OCI-LY1 (cell line): ENCODE data around the gene UNC93B1.

ENCODE experiments used
- H2AFZ ChIP-seq: fragments of 200-600 bp; sonication (generic), shearing (Covaris generic); 2 replicates; pipeline ENCODE4 v1.6.0; 2014; ENCODE audit warnings: antibody characterized with exemption, mild to moderate bottlenecking, low read length
- H3F3A ChIP-seq: fragments of 200-600 bp; sonication (generic), shearing (Covaris generic); 2 replicates; pipeline ENCODE4 v1.6.0; 2014; ENCODE audit warnings: mild to moderate bottlenecking, antibody characterized with exemption, low read length, moderate library complexity; ENCODE audit not compliant: insufficient read depth
- H3K27ac ChIP-seq: fragments of 200-600 bp; sonication (generic); 2 replicates; pipeline ENCODE4 v1.5.1; 2014; ENCODE audit warnings: low read length, mixed run types, mild to moderate bottlenecking, low read depth; ENCODE audit not compliant: poor library complexity, severe bottlenecking
- H3K27me3 ChIP-seq: fragments of 200-600 bp; sonication (generic); 2 replicates; pipeline ENCODE4 v1.6.0; 2014; ENCODE audit warnings: antibody characterized with exemption, mild to moderate bottlenecking, low read length, moderate library complexity; ENCODE audit not compliant: insufficient read depth
- H3K36me3 ChIP-seq: fragments of 200-600 bp; sonication (generic); 2 replicates; pipeline ENCODE4 v1.6.1; 2014; ENCODE audit warnings: mild to moderate bottlenecking, antibody characterized with exemption, low read length, moderate library complexity, mixed read lengths; ENCODE audit not compliant: insufficient read depth
- H3K4me1 ChIP-seq: fragments of 200-600 bp; sonication (generic); 2 replicates; pipeline ENCODE4 v1.5.1; 2014; ENCODE audit warnings: mild to moderate bottlenecking, low read length, moderate library complexity; ENCODE audit not compliant: insufficient read depth, severe bottlenecking
- H3K4me2 ChIP-seq: fragments of 200-600 bp; sonication (generic), shearing (Covaris generic); 2 replicates; pipeline ENCODE4 v1.6.1; 2014; ENCODE audit warnings: low read length
- H3K4me3 ChIP-seq: fragments of 200-600 bp; sonication (generic); 2 replicates; pipeline ENCODE4 v1.5.1; 2014; ENCODE audit warnings: low read length, low read depth, mild to moderate bottlenecking, mixed read lengths; ENCODE audit not compliant: poor library complexity, severe bottlenecking
- H3K79me2 ChIP-seq: fragments of 200-600 bp; shearing (Covaris generic); 2 replicates; pipeline ENCODE4 v1.6.1; 2016; ENCODE audit warnings: mixed run types, low read length, mixed read lengths; ENCODE audit not compliant: insufficient read depth
- H3K9ac ChIP-seq: fragments of 200-600 bp; sonication (generic), shearing (Covaris generic); 2 replicates; pipeline ENCODE4 v1.6.1; 2014; ENCODE audit warnings: mild to moderate bottlenecking, low read length, mixed read lengths
- H3K9me2 ChIP-seq: fragments of 200-600 bp; sonication (generic), shearing (Covaris generic); 2 replicates; pipeline ENCODE4 v1.6.1; 2014; ENCODE audit warnings: low read depth, mild to moderate bottlenecking, low read length, mixed read lengths
- H3K9me3 ChIP-seq: fragments of 200-600 bp; shearing (Covaris generic); 2 replicates; pipeline ENCODE4 v1.6.1; 2014; ENCODE audit warnings: low read length, mixed read lengths
- H4K20me1 ChIP-seq: fragments of 200-600 bp; sonication (generic), shearing (Covaris generic); 2 replicates; pipeline ENCODE4 v1.6.0; 2016; ENCODE audit warnings: mild to moderate bottlenecking, low read length; ENCODE audit not compliant: insufficient read depth
- EZH2 ChIP-seq: fragments of 200-600 bp; sonication (generic), shearing (Covaris generic); IDR thresholded peaks from 2 replicates; pipeline ENCODE4 v1.8.0; 2017; ENCODE audit warnings: borderline replicate concordance, mixed run types, mild to moderate bottlenecking, antibody characterized with exemption, low read length, moderate library complexity, mixed read lengths
- TF ChIP-seq, protein P1 (sequence below): fragments of 200-600 bp; sonication (generic), shearing (Covaris generic); IDR thresholded peaks from 2 replicates; pipeline ENCODE4 v1.5.1; 2017; ENCODE audit warnings: mild to moderate bottlenecking, antibody characterized with exemption, low read length, moderate library complexity, mixed read lengths

The UNC93B1 gene

DNA sequence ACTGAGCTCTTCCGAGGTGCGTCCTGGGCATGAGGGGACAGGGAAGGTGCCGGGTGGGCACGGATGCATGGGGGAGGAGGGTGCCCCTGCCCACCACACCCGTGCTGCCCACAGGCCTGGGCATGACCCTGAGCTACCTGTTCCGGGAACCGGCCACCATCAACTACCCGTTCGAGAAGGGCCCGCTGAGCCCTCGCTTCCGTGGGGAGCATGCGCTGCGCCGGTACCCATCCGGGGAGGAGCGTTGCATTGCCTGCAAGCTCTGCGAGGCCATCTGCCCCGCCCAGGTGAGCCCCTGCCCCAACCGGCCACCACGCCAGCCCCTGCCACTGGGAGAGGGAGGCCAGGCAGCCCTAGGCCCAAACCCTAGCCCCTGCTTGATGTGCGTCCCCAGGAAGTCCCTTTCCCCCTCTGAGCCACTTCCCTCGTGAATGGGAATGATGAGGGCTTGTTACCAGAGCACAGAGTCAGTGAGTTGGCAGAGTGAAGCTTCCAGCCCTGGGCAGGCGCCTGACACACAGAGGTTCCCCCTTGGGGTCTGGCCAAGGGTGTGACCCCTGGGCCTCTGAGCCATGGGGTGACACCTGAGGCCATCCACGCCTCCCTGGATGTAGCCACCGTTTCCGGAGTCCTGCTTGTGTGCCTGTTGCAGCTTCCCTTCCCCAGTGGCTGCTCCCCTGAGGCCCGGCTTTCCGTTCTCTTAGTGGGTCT, 29.3 kb upstream of the UNC93B1 start:
- Histone ChIP-seq H2AFZ (no peak overlapping the region), H3K9ac (no peak overlapping the region), H3K36me3 (peaks cover 24% of the 10 kb centered on the region; the same call in 1 of the 2 replicates), H3K9me3 (no peaks in the 10 kb centered on the region), H3K4me1 (peaks cover 25% of the 10 kb centered on the region), H3K27ac (no peak overlapping the region), H4K20me1 (no peaks in the 10 kb centered on the region), H3K79me2 (no peaks in the 10 kb centered on the region), H3K4me2 (no peak overlapping the region), H3K9me2 (no peaks in the 10 kb centered on the region), H3F3A (no peaks in the 10 kb centered on the region), H3K4me3 (no peak overlapping the region), H3K27me3 (no peaks in the 10 kb centered on the region)
- TF ChIP-seq, protein P1, sequence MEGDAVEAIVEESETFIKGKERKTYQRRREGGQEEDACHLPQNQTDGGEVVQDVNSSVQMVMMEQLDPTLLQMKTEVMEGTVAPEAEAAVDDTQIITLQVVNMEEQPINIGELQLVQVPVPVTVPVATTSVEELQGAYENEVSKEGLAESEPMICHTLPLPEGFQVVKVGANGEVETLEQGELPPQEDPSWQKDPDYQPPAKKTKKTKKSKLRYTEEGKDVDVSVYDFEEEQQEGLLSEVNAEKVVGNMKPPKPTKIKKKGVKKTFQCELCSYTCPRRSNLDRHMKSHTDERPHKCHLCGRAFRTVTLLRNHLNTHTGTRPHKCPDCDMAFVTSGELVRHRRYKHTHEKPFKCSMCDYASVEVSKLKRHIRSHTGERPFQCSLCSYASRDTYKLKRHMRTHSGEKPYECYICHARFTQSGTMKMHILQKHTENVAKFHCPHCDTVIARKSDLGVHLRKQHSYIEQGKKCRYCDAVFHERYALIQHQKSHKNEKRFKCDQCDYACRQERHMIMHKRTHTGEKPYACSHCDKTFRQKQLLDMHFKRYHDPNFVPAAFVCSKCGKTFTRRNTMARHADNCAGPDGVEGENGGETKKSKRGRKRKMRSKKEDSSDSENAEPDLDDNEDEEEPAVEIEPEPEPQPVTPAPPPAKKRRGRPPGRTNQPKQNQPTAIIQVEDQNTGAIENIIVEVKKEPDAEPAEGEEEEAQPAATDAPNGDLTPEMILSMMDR = no peak
- TF ChIP-seq EZH2 = no peak

DNA sequence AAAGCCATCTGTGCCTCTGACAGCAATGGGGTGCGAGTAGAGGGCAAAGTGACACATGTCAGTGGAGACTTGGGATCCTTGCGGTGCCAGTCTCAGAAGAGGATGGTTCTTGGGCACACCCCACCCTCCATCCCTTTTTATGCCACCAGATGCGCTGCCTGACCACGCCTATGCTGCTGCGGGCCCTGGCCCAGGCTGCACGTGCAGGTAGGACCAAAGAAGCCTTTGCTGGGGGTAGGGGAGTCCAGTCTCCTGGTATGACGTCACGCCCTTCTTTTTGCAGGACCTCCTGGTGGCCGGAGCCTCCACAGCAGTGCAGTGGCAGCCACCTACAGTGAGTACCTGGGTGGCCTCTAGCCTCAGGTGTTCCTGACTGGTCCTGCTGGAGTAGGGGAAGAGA, 28.1 kb upstream of the UNC93B1 start:
- Histone ChIP-seq H3K79me2 (no peaks in the 10 kb centered on the region), H3K27me3 (no peaks in the 10 kb centered on the region), H3K4me3 (peak overlapping the region; percentile 85), H3K4me2 (peak overlapping the region; percentile 94), H3K36me3 (peaks cover 24% of the 10 kb centered on the region; the same call in 1 of the 2 replicates), H3K4me1 (peaks cover 23% of the 10 kb centered on the region), H2AFZ (no peak overlapping the region), H3K9ac (peak overlapping the region; percentile 98; the same call in 1 of the 2 replicates), H3K9me3 (no peaks in the 10 kb centered on the region), H3F3A (no peaks in the 10 kb centered on the region), H3K9me2 (no peaks in the 10 kb centered on the region), H3K27ac (no peak overlapping the region), H4K20me1 (no peaks in the 10 kb centered on the region)
- TF ChIP-seq EZH2 = no peak
- TF ChIP-seq, protein P1 = no peak

DNA sequence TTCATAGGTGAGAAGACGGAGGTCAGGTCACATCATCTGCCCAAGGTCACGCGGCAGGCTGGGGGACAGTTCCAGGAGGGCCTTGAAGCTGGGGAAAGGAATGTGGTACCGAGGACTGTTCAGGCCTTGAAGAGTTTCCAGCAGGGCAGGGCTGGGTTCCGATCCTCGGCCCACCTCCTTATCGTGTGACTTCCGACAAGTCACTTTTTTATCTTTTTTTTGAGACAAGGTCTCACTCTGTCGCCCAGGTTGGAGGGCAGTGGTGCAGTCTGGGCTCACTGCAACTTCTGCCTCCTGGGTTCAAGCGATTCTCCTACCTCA, 27.2 kb upstream of the UNC93B1 start:
- peak overlapping the region; percentile 94 for H3K4me2 ChIP-seq
- H3K27ac ChIP-seq = peak overlapping the region; percentile 21
- peak overlapping the region; percentile 98 for H3K9ac ChIP-seq
- no peaks in the 10 kb centered on the region for H3K79me2 ChIP-seq
- H3K9me2 ChIP-seq = no peaks in the 10 kb centered on the region
- no peaks in the 10 kb centered on the region for H3F3A ChIP-seq
- H4K20me1 ChIP-seq = no peaks in the 10 kb centered on the region
- H3K9me3 ChIP-seq = no peaks in the 10 kb centered on the region
- H3K36me3 ChIP-seq = peaks cover 24% of the 10 kb centered on the region; the same call in 1 of the 2 replicates
- H2AFZ ChIP-seq = no peak overlapping the region
- TF ChIP-seq, protein P1 = no peak
- TF ChIP-seq EZH2 = no peak
- H3K27me3 ChIP-seq = no peaks in the 10 kb centered on the region
- peaks cover 28% of the 10 kb centered on the region for H3K4me1 ChIP-seq
- peak overlapping the region; percentile 85 for H3K4me3 ChIP-seq
